K562 (cell line): ENCODE data around the gene KEL. TPM values are rescaled to one million over a fixed set of nuclear protein-coding genes. Genes with fewer than 3 reads are reported as not detected.
A peak's percentile ranks its signal among the peaks of the same experiment; 100 is the strongest.

Experiments
- ATAC-seq: fragments of 200-7000 bp; cut with Tn5 transposase; 3 replicates; pipeline ENCODE4 v1.9.1; 2020; ENCODE audit warnings: moderate library complexity
- BruUV-seq: library from RNA; stranded (reverse); fragments of 400-500 nt; replicated peaks from 2 replicates; lab custom pipeline; 2021; lab: Mats Ljungman, UMichigan
- CTCF ChIA-PET: fragments of 300-600 bp; formaldehyde crosslinking; extraction: SDS; loops from one replicate; lab custom pipeline; 2021; ENCODE audit warnings: low intra/inter-chr PET ratio; lab: Yijun Ruan, JAX
- POLR2A ChIA-PET: fragments of 300-600, 350-650 bp; sonication (Branson Sonifier 250); formaldehyde crosslinking; extraction: SDS; loops from one replicate; lab custom pipeline; 2021; ENCODE audit warnings: antibody characterized with exemption, inconsistent platforms; lab: Yijun Ruan, JAX
- DNase-seq, 4 experiments: peaks; one replicate each; pipeline versions ENCODE4 v3.0.0 to v3.0.0-alpha.2; 2011 to 2018; ENCODE audit warnings: low spot score in 3 of 4, mixed read lengths in 3 of 4; ENCODE audit errors: extremely low read depth in 1 of 4
- FAIRE-seq: peaks from 2 replicates; lab custom pipeline; 2011; peaks lifted over from hg19 to GRCh38; lab: Jason Lieb, UNC
- H2AFZ ChIP-seq: 2 replicates; pipeline ENCODE4 v1.6.0; 2011; ENCODE audit warnings: low read depth, low read length, control low read depth, inconsistent platforms
- H3K27ac ChIP-seq: fragments of 200-600 bp; 3 replicates; pipeline ENCODE4 v1.8.0; 2011; ENCODE audit warnings: low read depth, mild to moderate bottlenecking, control low read depth, inconsistent platforms, low read length, moderate library complexity, mixed read lengths; ENCODE audit errors: extremely low read depth
- H3K27me3 ChIP-seq, 2 experiments: fragments of 300-600 bp in 1 of 2; 2 replicates in 1 of 2; 3 replicates in 1 of 2; pipeline versions ENCODE4 v1.6.0 to v1.8.0; 2011; ENCODE audit warnings: inconsistent platforms in 2 of 2, low read length in 2 of 2, mild to moderate bottlenecking in 1 of 2, mixed read lengths in 1 of 2, moderate library complexity in 1 of 2; ENCODE audit not compliant: control insufficient read depth in 2 of 2, insufficient read depth in 2 of 2
- H3K36me3 ChIP-seq: fragments of 300-600 bp; 3 replicates; pipeline ENCODE4 v1.8.0; 2011; ENCODE audit warnings: mild to moderate bottlenecking, low read length, inconsistent platforms; ENCODE audit not compliant: control insufficient read depth, insufficient read depth
- H3K4me1 ChIP-seq, 2 experiments: fragments of 200-600 bp in 1 of 2; replicated peaks in 1 of 2; 2 replicates in 1 of 2; 3 replicates in 1 of 2; pipeline versions ENCODE4 v1.5.1 to v1.8.0; 2011; ENCODE audit warnings: inconsistent platforms in 2 of 2, low read length in 2 of 2, mild to moderate bottlenecking in 1 of 2, mixed read lengths in 1 of 2, moderate library complexity in 1 of 2; ENCODE audit not compliant: control insufficient read depth in 2 of 2, insufficient read depth in 2 of 2
- H3K4me2 ChIP-seq: 2 replicates; pipeline ENCODE4 v1.6.1; 2011; ENCODE audit warnings: low read length, control low read depth, inconsistent platforms, mixed read lengths; ENCODE audit not compliant: insufficient read depth
- H3K4me3 ChIP-seq: fragments of 200-600 bp; sonication (generic), shearing (Covaris generic); 2 replicates; pipeline ENCODE4 v1.5.1; 2016; ENCODE audit warnings: control low read depth, inconsistent platforms
- H3K79me2 ChIP-seq: fragments of 200-600 bp; 3 replicates; pipeline ENCODE4 v1.8.0; 2011; ENCODE audit warnings: low read length, inconsistent platforms; ENCODE audit not compliant: control insufficient read depth, insufficient read depth
- H3K9ac ChIP-seq, 2 experiments: 2 replicates each; pipeline versions ENCODE4 v1.6.0 to v1.6.1; 2011; ENCODE audit warnings: low read depth in 2 of 2, low read length in 2 of 2, control low read depth in 1 of 2, inconsistent platforms in 1 of 2, mild to moderate bottlenecking in 1 of 2, mixed read lengths in 1 of 2; ENCODE audit not compliant: insufficient read depth in 1 of 2
- H3K9me1 ChIP-seq: one replicate; pipeline ENCODE4 v1.6.0; 2011; ENCODE audit warnings: inconsistent platforms, mild to moderate bottlenecking, low read length, moderate library complexity; ENCODE audit not compliant: control insufficient read depth, insufficient read depth
- H3K9me3 ChIP-seq: replicated peaks from 2 replicates; pipeline ENCODE4 v1.5.1; 2011; ENCODE audit warnings: low read depth, low read length, inconsistent platforms; ENCODE audit not compliant: control insufficient read depth, insufficient read depth
- H4K20me1 ChIP-seq: replicated peaks from 2 replicates; pipeline ENCODE4 v1.6.1; 2011; ENCODE audit warnings: low read length, inconsistent platforms, mixed read lengths; ENCODE audit not compliant: control insufficient read depth, insufficient read depth
- C11orf30 ChIP-seq: fragments of 450-650 bp; IDR thresholded peaks from 2 replicates; pipeline ENCODE4 v1.6.1; 2016; ENCODE audit warnings: low read depth, mild to moderate bottlenecking
- MAFG ChIP-seq: fragments of 450-650 bp; conservative IDR thresholded peaks from 2 replicates; pipeline ENCODE4 v1.6.1; 2016; ENCODE audit warnings: missing genetic modification characterization, missing compliant biosample characterization
- NFRKB ChIP-seq: fragments of 450-650 bp; IDR thresholded peaks from 2 replicates; pipeline ENCODE4 v1.6.1; 2016; ENCODE audit warnings: low read depth
- SRF ChIP-seq, 2 experiments: fragments of 250-450, 450-650 bp in 1 of 2; sonication (Bioruptor Pico) in 1 of 2; sonication (generic) in 1 of 2; formaldehyde crosslinking; IDR thresholded peaks; 2 replicates each; pipeline versions ENCODE4 v1.5.0 to v1.5.1; 2020 to 2022; ENCODE audit warnings: mild to moderate bottlenecking in 1 of 2, missing genetic modification reagents in 1 of 2
- ZFP36 ChIP-seq: fragments of 150-350 bp; IDR thresholded peaks from 2 replicates; pipeline ENCODE4 v1.6.1; 2018; ENCODE audit warnings: low read length, low read depth; ENCODE audit not compliant: partially characterized antibody
- WGBS: fragments of 100-300 bp; shearing (Covaris generic); methylation state at CpG from one replicate; pipeline ENCODE4 v1.1.6; 2016; ENCODE audit warnings: low coverage, mixed read lengths; ENCODE audit not compliant: insufficient coverage; ENCODE audit errors: missing lambda C conversion rate; 5-methylcytosine and 5-hydroxymethylcytosine counted together
- in situ Hi-C: fragments of 300-500 bp; cut with MboI; formaldehyde crosslinking; loops from 4 replicates; pipeline ENCODE4 v1.15.0; 2018; ENCODE audit warnings: inconsistent platforms, mixed read lengths
- intact Hi-C: fragments of 100-400 bp; cut with micrococcal nuclease; formaldehyde crosslinking; loops from 2 replicates; pipeline ENCODE4 v1.14.2; 2022
- polyA plus RNA-seq, 8 experiments: library from polyadenylated mRNA; depleted of rRNA in 4 of 8; stranded (reverse) in 5 of 8; unstranded in 3 of 8; fragments of >200 nt; fragmentation: Nextera tagmentation in 2 of 8; fragmentation: Illumina TruSeq in 1 of 8; extraction: Ambion mirVana in 2 of 8; extraction: Trizol in 1 of 8; gene quantifications; 2 replicates each; pipeline versions ENCODE4 v1.2.1 to v1.2.3, GENCODE V29; 2011 to 2014; ENCODE audit warnings: inconsistent platforms in 1 of 8, missing spikeins in 1 of 8
- total RNA-seq, 7 experiments: library from RNA; depleted of rRNA in 6 of 7; stranded (reverse); fragments of >200 nt in 6 of 7; fragmentation: Illumina TruSeq in 2 of 7; extraction: Trizol in 2 of 7; gene quantifications; 2 replicates each; pipeline versions ENCODE4 v1.2.1 to v1.2.3, GENCODE V29; 2011 to 2021; ENCODE audit warnings: low replicate concordance in 1 of 7

KEL gene
- total and polyA plus RNA-seq, 9 of the 15 experiments (the other 6 are each of a cell fraction or from before 2014, with no cell fraction given), result 9.0 to 47.4 (median 22.2) TPM

DNA sequence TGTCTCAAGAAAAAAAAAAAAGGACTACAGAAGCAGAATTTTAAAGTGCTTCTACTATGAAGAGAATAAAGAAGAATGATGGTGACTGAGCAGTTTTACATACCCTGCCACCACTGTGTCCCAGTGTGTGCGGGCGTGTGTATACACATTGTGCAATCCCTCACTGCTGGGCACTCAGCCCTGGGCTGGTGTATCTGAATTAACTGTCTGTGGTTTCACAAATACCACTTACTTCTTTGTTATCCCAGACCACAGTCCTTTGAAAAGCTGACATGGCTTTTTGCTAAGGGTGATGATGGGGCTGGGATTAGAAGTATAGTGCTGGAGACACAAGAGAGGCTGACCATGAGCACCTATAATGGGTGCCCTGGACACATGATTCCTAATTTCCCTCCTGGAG is 55.5 kb downstream of the KEL start:
- WGBS, result 0% methylated on average over 2 of the region's 2 CpGs
- no peaks in the 10 kb centered on the region for H3K9me1 ChIP-seq
- H3K27ac ChIP-seq, result no peak overlapping the region
- BruUV-seq, result no TSS peak
- 0 out of 2 replicates have a peak, but pooled peaks cover 3% of the 10 kb centered on the region for H3K9me3 ChIP-seq
- in situ Hi-C loops, result no loop called here
- ChIA-PET CTCF (no interaction called here), POLR2A (no interaction called here)
- peaks cover 2 to 22% of the 10 kb centered on the region in 2 experiments; a peak in 3 of 5 replicates for H3K27me3 ChIP-seq
- H3K36me3 ChIP-seq, result no peaks in the 10 kb centered on the region
- DNase-seq (no peak), FAIRE-seq (no peak), ATAC-seq (no peak)
- H3K4me2 ChIP-seq, result no peak overlapping the region
- H3K9ac ChIP-seq, result no peak overlapping the region
- peaks cover 4 to 5% of the 10 kb centered on the region in 2 experiments; a peak in 3 of 5 replicates for H3K4me1 ChIP-seq
- peak; percentile 20; the same call in 1 of the 2 replicates for TF ChIP-seq C11orf30
- TF ChIP-seq MAFG (tag), result 0 out of 2 replicates have a peak, but pooled peaks have one; percentile 8
- TF ChIP-seq SRF (CRISPR knock-in tag; IDR thresholded peaks at IDR 0.05), result no peak
- no peaks in the 10 kb centered on the region for H4K20me1 ChIP-seq
- intact Hi-C loops, result no loop called here
- no peaks in the 10 kb centered on the region for H3K79me2 ChIP-seq
- no peak overlapping the region for H3K4me3 ChIP-seq
- no peak overlapping the region for H2AFZ ChIP-seq

- Histone ChIP-seq H3K9ac (no peak overlapping the region), H3K36me3 (no peaks in the 10 kb centered on the region), H3K4me1 (peaks cover 4 to 5% of the 10 kb centered on the region in 2 experiments; a peak in 3 of 5 replicates), H4K20me1 (no peaks in the 10 kb centered on the region), H3K9me3 (0 out of 2 replicates have a peak, but pooled peaks cover 3% of the 10 kb centered on the region), H2AFZ (no peak overlapping the region), H3K4me2 (no peak overlapping the region), H3K27me3 (peaks cover 2 to 22% of the 10 kb centered on the region in 2 experiments; a peak in 3 of 5 replicates), H3K27ac (no peak overlapping the region), H3K79me2 (no peaks in the 10 kb centered on the region), H3K9me1 (no peaks in the 10 kb centered on the region), H3K4me3 (no peak overlapping the region)
- BruUV-seq, result no TSS peak
- ATAC-seq, result no peak
- no peak for DNase-seq
- 0% methylated on average over 2 of the region's 2 CpGs for WGBS
- intact Hi-C loops (no loop called here), in situ Hi-C loops (no loop called here)
- TF ChIP-seq NFRKB, result no peak
- peak; percentile 45 for TF ChIP-seq ZFP36
- CTCF ChIA-PET, result no interaction called here
- POLR2A ChIA-PET, result no interaction called here
- no peak for FAIRE-seq
Observed at GRCh38 chr7:142905759-142906158, 56.4 kb downstream of the KEL start.
